GM12891 (cell line): Measurements from ENCODE around the gene NSUN2.

Experiments
- DNase-seq: peaks from one replicate; pipeline ENCODE4 v3.0.0; 2011; ENCODE audit warnings: low spot score; ENCODE audit not compliant: insufficient read length
- FAIRE-seq: peaks from 2 replicates; lab custom pipeline; 2011; peaks lifted over from hg19 to GRCh38; lab: Jason Lieb, UNC
- PAX5 ChIP-seq: IDR thresholded peaks from 2 replicates; pipeline ENCODE4 v1.6.1; 2011; ENCODE audit warnings: low read length, moderate library complexity, mild to moderate bottlenecking; ENCODE audit not compliant: insufficient read depth, severe bottlenecking
- POLR2A ChIP-seq: IDR thresholded peaks from 2 replicates; pipeline ENCODE4 v1.6.1; 2011; ENCODE audit warnings: low read depth, low read length, control low read depth
- POLR2AphosphoS5 ChIP-seq: IDR thresholded peaks from 2 replicates; pipeline ENCODE4 v1.6.1; 2011; ENCODE audit warnings: low read depth, low read length, control low read depth
- POU2F2 ChIP-seq: IDR thresholded peaks from 2 replicates; pipeline ENCODE4 v1.6.1; 2011; ENCODE audit warnings: low read depth, mild to moderate bottlenecking, control low read depth, low read length, moderate library complexity
- SPI1 ChIP-seq: IDR thresholded peaks from 2 replicates; pipeline ENCODE4 v1.6.1; 2011; ENCODE audit warnings: low read depth, low read length, control low read depth
- TAF1 ChIP-seq: IDR thresholded peaks from 2 replicates; pipeline ENCODE4 v1.6.1; 2011; ENCODE audit warnings: low read depth, low read length, control low read depth

Gene NSUN2

GRCh38 chr5:6557807-6558575, 74.9 kb downstream of the NSUN2 start:
- no peak for FAIRE-seq
- DNase-seq, result no peak
- TF ChIP-seq PAX5 (no peak), SPI1 (no peak), TAF1 (no peak), POLR2AphosphoS5 (no peak), POU2F2 (no peak), POLR2A (no peak)

GRCh38 chr5:6556802-6557102, 76.1 kb downstream of the NSUN2 start:
- TF ChIP-seq PAX5 (no peak), POLR2AphosphoS5 (no peak), POU2F2 (no peak)
- no peak for DNase-seq
- no peak for FAIRE-seq

GRCh38 chr5:6556089-6556801, 76.6 kb downstream of the NSUN2 start:
- DNase-seq (no peak), FAIRE-seq (no peak)
- no peak for TF ChIP-seq POLR2A

GRCh38 chr5:6554812-6555211, 78.0 kb downstream of the NSUN2 start:
- DNase-seq (no peak), FAIRE-seq (no peak)
- no peak for TF ChIP-seq POLR2AphosphoS5
- TF ChIP-seq PAX5, result no peak
- TF ChIP-seq SPI1, result no peak

GRCh38 chr5:6553972-6554371, 78.9 kb downstream of the NSUN2 start:
- FAIRE-seq, result no peak
- no peak for TF ChIP-seq POLR2A
- TF ChIP-seq SPI1, result no peak
- no peak for TF ChIP-seq POLR2AphosphoS5
- no peak for TF ChIP-seq PAX5
- TF ChIP-seq TAF1, result no peak
- no peak for TF ChIP-seq POU2F2
- no peak for DNase-seq

- DNase-seq, result no peak
- TF ChIP-seq POLR2A (no peak), SPI1 (no peak), POLR2AphosphoS5 (no peak), PAX5 (no peak), TAF1 (no peak), POU2F2 (no peak)
- no peak for FAIRE-seq
Measured at GRCh38 chr5:6552612-6553011, 80.2 kb downstream of the NSUN2 start.

GRCh38 chr5:6551955-6552313, 80.9 kb downstream of the NSUN2 start:
- no peak for FAIRE-seq
- TF ChIP-seq SPI1, result no peak
- TF ChIP-seq PAX5, result no peak
- no peak for TF ChIP-seq POLR2A
- TF ChIP-seq TAF1, result no peak
- TF ChIP-seq POU2F2, result no peak
- no peak for DNase-seq

- DNase-seq (no peak), FAIRE-seq (no peak)
- TF ChIP-seq POLR2AphosphoS5 (no peak), TAF1 (no peak), PAX5 (no peak), POLR2A (no peak), SPI1 (no peak), POU2F2 (no peak)
Measured at GRCh38 chr5:6551287-6551954, 81.4 kb downstream of the NSUN2 start.

- FAIRE-seq, result no peak
- DNase-seq, result no peak
- TF ChIP-seq SPI1 (no peak), PAX5 (no peak)
Measured at GRCh38 chr5:6550628-6551027, 82.2 kb downstream of the NSUN2 start.
